Activated T-cell treated with anti-CD3 and anti-CD28 coated beads, Interleukin-2, amount 50 U/mL, for 72 hours (primary cell): ENCODE measurements around the gene CREB3L2. TPM values are rescaled to one million over a fixed set of nuclear protein-coding genes. Genes with fewer than 3 reads are reported as not detected.
"Not testable (repeated sequence)": the region's sequence is repeated elsewhere in the genome, so short reads cannot be mapped to it uniquely, and the experiment has no call there.

ENCODE experiments used
- ATAC-seq, 2 donors: fragments of 150-1000 bp; cut with Tn5 transposase; replicated peaks in 1 of 2; 2 replicates each; pipeline ENCODE4 v1.10.0; 2021; ENCODE audit warnings: moderate library complexity in 2 of 2, mild to moderate bottlenecking in 1 of 2
- DNase-seq, 2 donors: peaks; one replicate each; pipeline ENCODE4 v3.0.0; 2021 to 2022; ENCODE audit warnings: mixed read lengths in 1 of 2
- H3K27ac Mint-ChIP-seq: one replicate; pipeline ENCODE4 v1.8.0; 2022; ENCODE audit warnings: mild to moderate bottlenecking, moderate library complexity, mixed read lengths
- H3K27me3 Mint-ChIP-seq: one replicate; pipeline ENCODE4 v1.8.0; 2022; ENCODE audit warnings: low read depth, mixed read lengths
- H3K36me3 Mint-ChIP-seq, 2 donors: one replicate each; pipeline ENCODE4 v1.8.0; 2022; ENCODE audit warnings: mixed read lengths in 2 of 2, mild to moderate bottlenecking in 1 of 2; ENCODE audit not compliant: insufficient read depth in 2 of 2
- H3K4me1 Mint-ChIP-seq: one replicate; pipeline ENCODE4 v1.8.0; 2022; ENCODE audit warnings: low read depth, mixed read lengths
- H3K4me3 Mint-ChIP-seq, 2 donors: one replicate each; pipeline ENCODE4 v1.8.0; 2022; ENCODE audit warnings: mild to moderate bottlenecking in 2 of 2, mixed read lengths in 2 of 2, moderate library complexity in 2 of 2
- H3K9me3 Mint-ChIP-seq, 2 donors: one replicate each; pipeline ENCODE4 v1.8.0; 2022; ENCODE audit warnings: mixed read lengths in 2 of 2
- total RNA-seq, 2 donors: library from RNA; stranded (reverse); gene quantifications; one replicate each; pipeline ENCODE4 v1.2.3, GENCODE V29; 2022

Gene CREB3L2
- total RNA-seq, 2 donors from 2014 or later, result 49.4 to 55.1 TPM

DNA sequence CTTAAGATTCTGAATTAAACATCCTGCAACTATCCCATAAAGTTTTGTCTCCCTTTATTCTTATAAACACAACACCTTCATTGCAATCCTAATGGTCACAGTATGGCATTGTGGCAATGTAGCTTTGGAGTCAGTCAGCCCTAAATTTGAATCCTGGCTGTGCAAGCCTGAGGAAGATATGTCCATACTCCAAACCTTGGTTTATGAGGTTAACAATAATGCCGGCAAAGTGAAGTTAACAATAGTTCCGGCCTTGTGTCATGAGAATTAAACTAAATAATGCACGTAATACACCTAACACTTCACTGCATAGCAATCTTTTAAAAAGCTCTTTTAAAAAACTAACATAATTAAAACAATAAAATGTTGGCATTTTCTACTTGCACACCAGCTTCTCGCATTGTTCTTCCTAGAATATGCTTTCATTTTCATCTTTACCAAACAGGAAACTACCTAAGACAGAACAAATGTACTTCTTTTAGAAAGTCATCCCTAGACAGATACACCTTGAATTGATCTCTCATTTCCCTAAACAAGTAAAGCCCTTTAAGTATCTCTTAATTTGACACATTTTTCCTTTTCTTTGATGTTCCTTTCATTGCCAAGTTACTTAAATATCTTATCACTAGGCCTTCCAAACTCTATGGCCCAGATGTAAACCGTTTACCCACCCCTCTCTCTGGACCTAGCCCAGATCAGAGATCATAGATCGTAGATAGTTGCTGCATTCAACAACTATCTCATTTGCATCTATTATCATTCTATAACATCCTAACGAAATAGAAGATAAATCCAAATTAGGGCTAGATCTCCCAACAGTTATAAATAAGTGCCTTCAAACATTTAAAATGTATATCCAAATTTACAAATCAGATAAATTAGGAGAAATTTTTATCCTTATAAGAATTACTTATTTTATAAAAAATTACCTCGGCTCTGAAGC, 66.7 kb downstream of the CREB3L2 start:
- DNase-seq (no peak), ATAC-seq (peak; percentile 82 to 86)
- peak overlapping the region; percentile 69 to 85 for H3K4me3 Mint-ChIP-seq
- H3K4me1 Mint-ChIP-seq, result peaks cover 55% of the 10 kb centered on the region
- H3K36me3 Mint-ChIP-seq, result peaks cover 4% of the 10 kb centered on the region in 2 donors
- no peaks in the 10 kb centered on the region for H3K27me3 Mint-ChIP-seq
- H3K9me3 Mint-ChIP-seq, result no peaks in the 10 kb centered on the region
- peak overlapping the region; percentile 98 for H3K27ac Mint-ChIP-seq

DNA sequence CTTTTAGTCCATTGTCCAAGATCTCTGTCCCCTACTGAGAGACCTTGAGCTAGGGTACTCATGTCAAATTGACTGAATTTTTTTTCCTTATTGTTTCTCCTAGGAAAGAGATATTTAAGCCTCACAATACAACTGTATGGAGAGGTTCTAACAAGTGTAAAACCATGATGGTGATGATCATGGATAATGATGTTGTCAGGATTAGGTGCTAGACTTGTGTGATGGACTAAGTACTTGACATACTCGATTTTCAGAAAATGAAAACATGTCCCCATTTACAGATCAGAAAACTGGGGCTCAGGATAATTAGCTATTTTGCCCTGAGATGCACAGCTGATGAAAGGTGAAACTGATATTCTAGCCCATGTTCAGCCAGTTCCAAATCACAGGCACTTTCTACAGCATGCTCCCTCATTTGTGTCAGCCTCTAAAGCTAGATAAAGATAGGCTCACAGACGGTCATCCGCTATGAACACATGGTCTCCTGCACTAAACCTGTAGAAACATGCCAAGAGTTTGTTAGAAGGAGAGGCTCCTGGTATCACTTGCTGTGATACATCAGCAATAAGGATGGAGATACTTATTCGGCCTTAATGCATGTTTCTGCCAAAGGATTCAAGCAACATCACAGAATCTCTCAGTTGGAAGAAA, 67.6 kb downstream of the CREB3L2 start:
- ATAC-seq (no peak), DNase-seq (no peak)
- no peaks in the 10 kb centered on the region for H3K27me3 Mint-ChIP-seq
- H3K36me3 Mint-ChIP-seq, result peaks cover 2 to 4% of the 10 kb centered on the region in 2 donors
- peak overlapping the region; percentile 69 to 85 for H3K4me3 Mint-ChIP-seq
- H3K4me1 Mint-ChIP-seq, result peaks cover 55% of the 10 kb centered on the region
- H3K9me3 Mint-ChIP-seq, result no peaks in the 10 kb centered on the region
- peak overlapping the region; percentile 98 for H3K27ac Mint-ChIP-seq

DNA sequence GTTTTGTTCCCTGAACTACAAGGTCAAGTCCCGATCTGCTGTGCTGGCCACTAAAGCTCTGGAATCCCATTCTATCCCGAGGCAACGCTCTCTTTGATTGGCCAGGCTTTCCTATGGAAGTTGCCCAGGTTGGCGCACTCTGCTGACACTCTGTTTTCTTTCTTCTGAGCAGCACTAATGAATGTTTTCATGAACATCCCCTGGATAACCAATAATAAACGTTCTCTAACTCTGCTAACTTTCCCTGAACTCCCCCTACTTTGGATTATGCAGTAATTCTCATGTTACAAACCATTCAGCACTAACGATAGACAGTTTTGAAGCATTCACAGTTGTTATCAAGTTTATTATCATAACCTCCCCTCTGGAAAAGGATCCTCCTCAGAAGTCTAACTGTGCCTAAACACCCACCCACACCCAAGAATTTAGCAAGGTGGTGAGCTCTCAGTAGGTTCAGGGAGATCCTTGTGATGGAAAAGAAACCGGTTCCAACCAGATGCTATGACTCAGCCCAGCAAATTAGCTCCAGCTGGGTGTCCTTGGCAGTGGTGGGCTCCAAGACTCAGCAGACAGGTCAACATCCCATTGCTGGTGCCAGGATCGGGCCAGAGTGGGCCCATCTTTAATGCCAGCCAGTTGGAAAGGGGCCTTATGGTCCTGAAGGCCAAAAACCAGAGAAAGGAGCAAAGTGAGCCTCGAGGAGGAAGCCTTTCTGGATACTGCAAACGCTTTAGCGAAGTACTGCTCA, 68.4 kb downstream of the CREB3L2 start:
- ATAC-seq (no peak), DNase-seq (no peak)
- H3K27me3 Mint-ChIP-seq, result no peaks in the 10 kb centered on the region
- H3K36me3 Mint-ChIP-seq, result peaks cover 2 to 4% of the 10 kb centered on the region in 2 donors
- peak overlapping the region in 1 of 2 donors; percentile 2 for H3K4me3 Mint-ChIP-seq
- peak overlapping the region; percentile 39 for H3K27ac Mint-ChIP-seq
- H3K4me1 Mint-ChIP-seq, result peaks cover 55% of the 10 kb centered on the region
- H3K9me3 Mint-ChIP-seq, result no peaks in the 10 kb centered on the region

DNA sequence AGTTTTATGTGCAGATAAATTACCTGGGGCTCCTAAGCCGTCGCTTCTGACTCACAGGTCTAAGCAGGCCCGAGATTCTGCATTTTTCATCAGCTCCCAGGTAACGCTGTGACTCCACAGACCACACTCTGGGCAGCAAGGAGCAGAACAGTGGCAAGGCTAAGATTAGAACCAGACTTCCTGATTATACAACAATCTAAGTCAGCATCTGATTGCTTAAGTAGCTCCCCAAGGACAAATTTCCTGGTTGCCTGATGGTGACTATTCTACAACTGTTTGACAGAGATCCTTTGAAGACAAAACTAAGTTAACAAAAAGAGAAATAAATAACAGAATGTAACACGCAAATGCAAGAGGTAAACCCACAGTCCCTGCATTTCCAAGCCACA, 69.0 kb downstream of the CREB3L2 start:
- no peaks in the 10 kb centered on the region for H3K9me3 Mint-ChIP-seq
- H3K4me3 Mint-ChIP-seq, result no peak overlapping the region
- peaks cover 55% of the 10 kb centered on the region for H3K4me1 Mint-ChIP-seq
- ATAC-seq (no peak), DNase-seq (no peak)
- H3K27me3 Mint-ChIP-seq, result no peaks in the 10 kb centered on the region
- peaks cover 2 to 4% of the 10 kb centered on the region in 2 donors for H3K36me3 Mint-ChIP-seq
- no peak overlapping the region for H3K27ac Mint-ChIP-seq

DNA sequence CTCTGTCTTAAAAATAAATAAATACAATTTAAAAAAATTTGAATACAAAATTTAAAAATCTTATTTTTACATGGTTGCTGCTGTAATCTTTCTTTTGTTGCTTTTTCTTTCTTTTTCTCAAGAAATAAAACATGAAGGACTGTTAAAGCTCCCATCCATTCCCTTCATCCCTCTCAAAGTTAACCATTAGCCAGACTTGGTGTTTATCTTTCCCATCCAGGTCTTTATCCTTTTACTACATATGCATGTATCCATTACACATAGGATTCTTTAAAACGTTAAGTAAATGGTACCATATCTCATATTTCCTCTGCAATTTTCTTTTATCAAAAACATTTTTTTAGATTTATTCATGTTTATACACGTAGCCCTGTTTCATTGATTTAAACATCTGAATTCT, 70.1 kb downstream of the CREB3L2 start:
- H3K36me3 Mint-ChIP-seq, result peaks cover 4 to 7% of the 10 kb centered on the region in 2 donors
- H3K4me1 Mint-ChIP-seq, result peaks cover 55% of the 10 kb centered on the region
- no peaks in the 10 kb centered on the region for H3K27me3 Mint-ChIP-seq
- no peak for DNase-seq
- H3K4me3 Mint-ChIP-seq, result no peak overlapping the region
- H3K27ac Mint-ChIP-seq, result peak overlapping the region; percentile 28
- H3K9me3 Mint-ChIP-seq, result no peaks in the 10 kb centered on the region
- no peak for ATAC-seq

DNA sequence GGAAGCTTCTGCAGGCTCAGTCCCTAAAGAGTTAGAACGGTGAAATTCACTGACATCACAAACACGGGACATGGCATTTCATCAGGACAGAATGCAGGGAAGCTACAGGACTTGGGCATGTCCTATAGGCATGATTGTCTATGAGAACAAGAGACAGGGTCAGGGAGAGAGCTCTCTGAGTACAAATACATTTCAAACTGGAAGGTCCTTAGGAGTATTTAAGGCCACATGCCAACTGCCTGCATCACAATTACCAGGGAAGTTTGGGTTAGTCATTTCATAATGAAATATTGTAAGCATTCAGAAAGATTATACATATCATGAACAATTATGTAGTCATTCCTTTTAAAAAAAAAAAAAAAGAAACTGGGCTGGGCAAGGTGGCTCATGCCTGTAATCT, 71.3 kb downstream of the CREB3L2 start:
- no peaks in the 10 kb centered on the region for H3K27me3 Mint-ChIP-seq
- peak overlapping the region; percentile 64 for H3K27ac Mint-ChIP-seq
- peaks cover 43% of the 10 kb centered on the region for H3K4me1 Mint-ChIP-seq
- DNase-seq, result no peak
- no peaks in the 10 kb centered on the region for H3K9me3 Mint-ChIP-seq
- H3K4me3 Mint-ChIP-seq, result peak overlapping the region in 1 of 2 donors; percentile 44
- peak; percentile 30 to 72 for ATAC-seq
- peaks cover 7 to 10% of the 10 kb centered on the region in 2 donors for H3K36me3 Mint-ChIP-seq

DNA sequence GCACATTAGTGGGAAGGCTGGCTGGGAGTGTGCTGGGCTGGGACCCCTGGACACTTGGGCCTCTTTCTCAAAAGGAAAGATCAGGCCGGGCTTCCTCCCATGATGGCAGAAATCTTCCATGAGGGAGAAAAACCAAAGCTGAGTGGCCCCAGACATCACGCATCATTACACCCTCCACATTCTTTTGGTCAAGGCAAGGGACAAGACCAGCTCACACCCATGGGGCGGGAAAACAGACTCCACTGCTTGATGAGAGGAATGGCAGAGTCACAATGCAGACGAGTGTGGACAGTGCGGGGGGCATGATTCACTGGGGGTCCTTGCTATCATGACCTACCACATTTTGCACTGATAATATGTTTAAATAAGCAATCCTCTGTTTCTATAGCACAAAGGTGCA, 73.3 kb downstream of the CREB3L2 start:
- Mint-ChIP-seq H3K4me3 (no peak overlapping the region), H3K27me3 (no peaks in the 10 kb centered on the region), H3K27ac (no peak overlapping the region), H3K4me1 (peaks cover 36% of the 10 kb centered on the region), H3K36me3 (peaks cover 7 to 14% of the 10 kb centered on the region in 2 donors), H3K9me3 (no peaks in the 10 kb centered on the region)
- DNase-seq (no peak), ATAC-seq (no peak)

DNA sequence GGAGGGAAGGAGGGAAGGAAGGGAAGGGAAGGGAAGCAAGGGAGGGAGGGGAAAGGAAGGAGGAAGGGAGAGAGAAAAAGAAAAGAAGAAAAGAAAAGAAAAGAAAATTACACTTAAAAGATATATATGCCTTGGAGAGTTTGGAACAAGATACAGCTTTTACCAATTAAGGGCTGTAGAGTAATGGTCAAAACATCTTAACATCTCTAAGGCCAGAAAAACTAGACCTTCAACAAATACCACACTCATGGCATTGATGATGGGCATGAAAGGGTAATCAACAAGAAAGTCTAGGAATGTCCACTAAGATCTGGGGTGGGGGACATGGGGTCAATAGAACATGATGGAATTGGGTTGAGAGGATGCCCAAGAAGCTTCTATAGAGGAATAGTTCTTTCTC, 74.5 kb downstream of the CREB3L2 start:
- ATAC-seq (no peak), DNase-seq (no peak)
- no peaks in the 10 kb centered on the region for H3K27me3 Mint-ChIP-seq
- H3K4me1 Mint-ChIP-seq, result peaks cover 31% of the 10 kb centered on the region
- H3K27ac Mint-ChIP-seq, result no peak overlapping the region
- no peak overlapping the region for H3K4me3 Mint-ChIP-seq
- no peaks in the 10 kb centered on the region for H3K9me3 Mint-ChIP-seq
- H3K36me3 Mint-ChIP-seq, result peaks cover 4 to 14% of the 10 kb centered on the region in 2 donors

DNA sequence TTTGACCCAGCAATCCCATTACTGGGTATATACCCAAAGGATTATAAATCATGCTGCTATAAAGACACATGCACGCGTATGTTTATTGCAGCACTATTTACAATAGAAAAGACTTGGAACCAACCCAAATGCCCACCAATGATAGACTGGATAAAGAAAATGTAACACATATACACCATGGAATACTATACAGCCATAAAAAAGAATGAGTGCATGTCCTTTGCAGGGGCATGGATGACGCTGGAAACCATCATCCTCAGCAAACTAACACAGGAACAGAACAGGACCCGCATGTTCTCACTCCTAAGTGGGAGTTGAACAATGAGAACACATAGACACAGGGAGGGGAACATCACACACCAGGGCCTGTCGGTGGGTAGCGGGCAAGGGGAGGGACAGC, 75.7 kb downstream of the CREB3L2 start:
- not testable (repeated sequence) for H3K27ac Mint-ChIP-seq, H3K27me3 Mint-ChIP-seq, ATAC-seq, DNase-seq, H3K9me3 Mint-ChIP-seq, H3K4me3 Mint-ChIP-seq
- peaks cover 3 to 14% of the 10 kb centered on the region in 2 donors for H3K36me3 Mint-ChIP-seq
- peaks cover 36% of the 10 kb centered on the region for H3K4me1 Mint-ChIP-seq

DNA sequence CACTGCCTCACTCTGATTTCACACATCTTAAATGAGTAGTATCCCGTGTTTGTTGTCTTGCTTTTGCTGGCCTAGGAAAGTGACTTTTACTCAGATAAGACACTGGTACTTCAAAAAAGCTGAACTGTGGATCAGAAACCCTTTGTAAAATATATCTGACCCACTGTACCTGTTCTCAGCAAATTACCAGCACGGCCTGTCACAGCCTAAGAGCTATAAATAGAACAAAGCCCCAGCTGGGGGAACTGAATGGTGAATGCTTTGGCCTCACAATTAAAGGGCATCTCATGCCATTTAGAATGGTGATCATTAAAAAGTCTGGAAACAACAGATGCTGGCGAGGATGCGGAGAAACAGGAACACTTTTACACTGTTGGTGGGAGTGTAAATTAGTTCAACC, 76.1 kb downstream of the CREB3L2 start:
- ATAC-seq, result no peak
- Mint-ChIP-seq H3K9me3 (no peaks in the 10 kb centered on the region), H3K36me3 (peaks cover 3 to 14% of the 10 kb centered on the region in 2 donors), H3K4me1 (peaks cover 36% of the 10 kb centered on the region), H3K27ac (no peak overlapping the region), H3K4me3 (no peak overlapping the region), H3K27me3 (no peaks in the 10 kb centered on the region)
- DNase-seq, result no peak

DNA sequence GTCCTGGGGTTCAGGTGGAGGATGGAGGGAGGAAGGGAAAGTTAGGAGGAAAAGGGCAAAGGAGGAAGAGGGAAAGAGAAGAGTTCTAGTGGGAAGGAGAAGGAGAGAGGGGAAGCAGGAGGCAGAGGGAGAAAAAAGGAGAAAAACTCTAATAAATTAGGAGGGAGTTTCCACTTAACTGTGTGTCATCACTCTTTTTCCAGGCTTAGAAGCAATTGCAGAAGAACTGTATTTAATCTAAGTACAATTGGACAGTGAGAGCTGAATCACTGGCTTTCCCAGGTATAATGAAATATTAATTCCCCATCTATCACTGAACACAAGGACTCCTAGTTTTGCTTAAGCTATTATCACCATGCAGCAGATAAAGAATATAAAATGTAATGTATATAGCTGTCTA, 76.8 kb downstream of the CREB3L2 start:
- ATAC-seq, result no peak
- H3K9me3 Mint-ChIP-seq, result no peaks in the 10 kb centered on the region
- peaks cover 34% of the 10 kb centered on the region for H3K4me1 Mint-ChIP-seq
- H3K27me3 Mint-ChIP-seq, result no peaks in the 10 kb centered on the region
- DNase-seq, result no peak
- peaks cover 3 to 14% of the 10 kb centered on the region in 2 donors for H3K36me3 Mint-ChIP-seq
- peak overlapping the region; percentile 49 for H3K27ac Mint-ChIP-seq
- no peak overlapping the region for H3K4me3 Mint-ChIP-seq

DNA sequence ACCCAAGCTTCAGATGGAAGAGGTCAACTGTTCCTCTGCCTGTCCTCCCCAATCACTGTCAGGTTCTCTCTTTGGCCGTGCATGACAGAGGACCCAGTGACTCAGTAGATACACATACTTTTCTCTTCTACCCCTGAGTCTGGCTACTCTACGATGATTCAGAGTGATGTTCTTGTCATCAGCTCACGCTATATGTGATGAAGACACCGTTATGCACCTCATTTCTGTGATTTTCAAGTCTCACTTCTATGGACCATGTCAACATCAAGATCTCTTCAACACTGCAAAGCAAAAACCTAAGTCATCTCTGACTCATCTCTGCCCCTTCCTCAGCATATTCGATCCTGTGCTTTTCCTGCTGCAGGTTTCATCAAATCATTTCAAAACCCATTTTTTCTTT, 78.5 kb downstream of the CREB3L2 start:
- ATAC-seq (peak; percentile 92 to 97), DNase-seq (peak in 1 of 2 donors; percentile 38)
- Mint-ChIP-seq H3K4me1 (peaks cover 34% of the 10 kb centered on the region), H3K4me3 (peak overlapping the region in 1 of 2 donors; percentile 1), H3K27me3 (no peaks in the 10 kb centered on the region), H3K27ac (peak overlapping the region; percentile 39), H3K36me3 (peaks cover 3 to 14% of the 10 kb centered on the region in 2 donors), H3K9me3 (no peaks in the 10 kb centered on the region)
